ENCODE measurements around the gene P4HTM.
A peak's percentile ranks its signal among the peaks of the same experiment; 100 is the strongest.
"Not testable (repeated sequence)": the region's sequence is repeated elsewhere in the genome, so short reads cannot be mapped to it uniquely, and the experiment has no call there.

P4HTM gene

DNA sequence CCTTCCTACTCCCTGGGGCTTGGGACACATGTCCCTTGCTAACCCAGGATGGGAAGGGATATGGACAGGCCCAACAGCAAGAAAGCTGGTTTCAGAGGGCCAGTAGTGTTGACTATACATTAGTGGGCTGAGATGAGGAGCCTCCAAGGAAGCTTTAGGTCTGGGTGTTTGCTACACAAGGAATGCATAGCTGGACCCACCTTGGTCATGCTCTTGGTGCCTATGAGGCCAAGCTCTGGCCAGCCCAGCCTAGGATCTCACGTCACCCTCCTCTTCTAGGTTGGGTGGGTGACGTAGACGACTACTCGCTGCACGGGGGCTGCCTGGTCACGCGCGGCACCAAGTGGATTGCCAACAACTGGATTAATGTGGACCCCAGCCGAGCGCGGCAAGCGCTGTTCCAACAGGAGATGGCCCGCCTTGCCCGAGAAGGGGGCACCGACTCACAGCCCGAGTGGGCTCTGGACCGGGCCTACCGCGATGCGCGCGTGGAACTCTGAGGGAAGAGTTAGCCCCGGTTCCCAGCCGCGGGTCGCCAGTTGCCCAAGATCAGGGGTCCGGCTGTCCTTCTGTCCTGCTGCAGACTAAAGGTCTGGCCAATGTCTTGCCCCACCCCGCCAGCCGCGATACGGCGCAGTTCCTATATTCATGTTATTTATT is 16.5 kb downstream of the P4HTM start:
- peak overlapping the region; percentile 77 for H2AFZ ChIP-seq (ENCODE audit: low read depth, low read length)
- DNase-seq (no peak), ATAC-seq (ENCODE audit: insufficient read depth, low read depth) (no peak)
- peak overlapping the region; percentile 98 for H3K9ac ChIP-seq (ENCODE audit: low read depth, low read length)
- H3K4me1 ChIP-seq (ENCODE audit: insufficient read depth, low read length): peaks cover 35% of the 10 kb centered on the region
- no peaks in the 10 kb centered on the region for H3K9me3 ChIP-seq (ENCODE audit: insufficient read depth, low read length, severe bottlenecking)
- H3K27ac ChIP-seq (ENCODE audit: low read length): peak overlapping the region; percentile 71
- peaks cover 17% of the 10 kb centered on the region for H3K36me3 ChIP-seq (ENCODE audit: insufficient read depth, low read length)
- peak overlapping the region; percentile 69 to 86; a peak in 3 of 4 replicates for H3K4me3 ChIP-seq (ENCODE audit: low read depth in 1 of 2, low read length in 2 of 2)
- H3K27me3 ChIP-seq (ENCODE audit: insufficient read depth, low read length, poor library complexity): no peaks in the 10 kb centered on the region
- TF ChIP-seq, protein P1, sequence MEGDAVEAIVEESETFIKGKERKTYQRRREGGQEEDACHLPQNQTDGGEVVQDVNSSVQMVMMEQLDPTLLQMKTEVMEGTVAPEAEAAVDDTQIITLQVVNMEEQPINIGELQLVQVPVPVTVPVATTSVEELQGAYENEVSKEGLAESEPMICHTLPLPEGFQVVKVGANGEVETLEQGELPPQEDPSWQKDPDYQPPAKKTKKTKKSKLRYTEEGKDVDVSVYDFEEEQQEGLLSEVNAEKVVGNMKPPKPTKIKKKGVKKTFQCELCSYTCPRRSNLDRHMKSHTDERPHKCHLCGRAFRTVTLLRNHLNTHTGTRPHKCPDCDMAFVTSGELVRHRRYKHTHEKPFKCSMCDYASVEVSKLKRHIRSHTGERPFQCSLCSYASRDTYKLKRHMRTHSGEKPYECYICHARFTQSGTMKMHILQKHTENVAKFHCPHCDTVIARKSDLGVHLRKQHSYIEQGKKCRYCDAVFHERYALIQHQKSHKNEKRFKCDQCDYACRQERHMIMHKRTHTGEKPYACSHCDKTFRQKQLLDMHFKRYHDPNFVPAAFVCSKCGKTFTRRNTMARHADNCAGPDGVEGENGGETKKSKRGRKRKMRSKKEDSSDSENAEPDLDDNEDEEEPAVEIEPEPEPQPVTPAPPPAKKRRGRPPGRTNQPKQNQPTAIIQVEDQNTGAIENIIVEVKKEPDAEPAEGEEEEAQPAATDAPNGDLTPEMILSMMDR (IDR thresholded peaks at IDR 0.05; ENCODE audit: borderline replicate concordance, extremely low read depth, low read length, poor library complexity, severe bottlenecking): no peak
- TF ChIP-seq EZH2 (IDR thresholded peaks at IDR 0.05; ENCODE audit: borderline replicate concordance, low read depth, low read length, severe bottlenecking): no peak
- peaks cover 34% of the 10 kb centered on the region for H4K20me1 ChIP-seq (ENCODE audit: insufficient read depth, low read length)
- H3K4me2 ChIP-seq (ENCODE audit: insufficient read depth, low read length): peak overlapping the region; percentile 75
- peaks cover 41% of the 10 kb centered on the region for H3K79me2 ChIP-seq (ENCODE audit: insufficient read depth, low read length)

DNA sequence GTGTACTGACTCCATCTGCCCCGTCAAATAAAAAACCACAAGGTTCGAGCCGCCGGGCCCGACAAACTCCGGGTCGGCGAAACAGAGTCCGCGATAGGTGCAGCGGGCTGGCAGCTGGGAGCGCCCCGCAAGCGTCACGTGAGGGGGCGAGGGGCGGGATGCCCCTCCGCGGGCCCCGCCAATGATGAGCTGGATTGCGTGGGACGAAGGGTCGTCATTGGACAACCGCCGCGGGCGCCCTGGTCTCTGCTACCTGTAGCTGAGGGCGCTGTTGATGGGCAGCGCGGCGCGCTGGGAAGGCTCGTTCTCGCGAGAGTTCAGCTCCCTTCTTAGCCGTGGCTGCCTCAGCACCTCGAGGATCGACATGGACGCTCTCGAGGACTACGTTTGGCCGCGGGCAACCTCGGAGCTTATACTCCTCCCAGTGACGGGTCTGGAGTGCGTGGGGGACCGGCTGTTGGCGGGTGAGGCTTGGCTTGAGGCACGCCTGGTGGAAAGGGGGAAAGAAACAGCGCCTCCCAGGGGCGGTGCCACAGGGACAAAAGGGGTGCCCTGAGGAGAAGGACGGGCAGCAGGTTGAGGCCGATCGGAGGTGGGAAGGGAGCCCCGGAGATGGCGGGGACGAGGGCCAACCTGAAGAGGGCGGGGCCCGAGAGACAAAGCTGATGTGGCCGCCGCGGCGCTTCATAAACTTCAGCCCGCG is 17.2 kb downstream of the P4HTM start, which contains the start of gene WDR6:
Gene WDR6, plus strand, starts transcription at position 324 of the 703 bp plus-strand sequence. Its CDS starts 41 bp downstream, at position 365.
- Histone ChIP-seq H3K4me3 (ENCODE audit: low read depth in 1 of 2, low read length in 2 of 2) (peak within 1 kb of the TSS; percentile 69 to 86; a peak in 3 of 4 replicates), H3K4me2 (ENCODE audit: insufficient read depth, low read length) (peak within 1 kb of the TSS; percentile 75), H4K20me1 (ENCODE audit: insufficient read depth, low read length) (peaks cover 41% of the 10 kb centered on the region), H3K9me3 (ENCODE audit: insufficient read depth, low read length, severe bottlenecking) (no peaks in the 10 kb centered on the region), H3K27ac (ENCODE audit: low read length) (peak within 1 kb of the TSS; percentile 99), H3K4me1 (ENCODE audit: insufficient read depth, low read length) (peaks cover 35% of the 10 kb centered on the region), H3K79me2 (ENCODE audit: insufficient read depth, low read length) (peaks cover 48% of the 10 kb centered on the region), H3K9ac (ENCODE audit: low read depth, low read length) (peak within 1 kb of the TSS; percentile 98), H3K36me3 (ENCODE audit: insufficient read depth, low read length) (peaks cover 24% of the 10 kb centered on the region), H3K27me3 (ENCODE audit: insufficient read depth, low read length, poor library complexity) (no peaks in the 10 kb centered on the region), H2AFZ (ENCODE audit: low read depth, low read length) (peak within 1 kb of the TSS; percentile 93)
- peak; percentile 91 for ATAC-seq (ENCODE audit: insufficient read depth, low read depth)
- TF ChIP-seq, protein P1 (IDR thresholded peaks at IDR 0.05; ENCODE audit: borderline replicate concordance, extremely low read depth, low read length, poor library complexity, severe bottlenecking): peak; percentile 68
- TF ChIP-seq EZH2 (IDR thresholded peaks at IDR 0.05; ENCODE audit: borderline replicate concordance, low read depth, low read length, severe bottlenecking): no peak
- DNase-seq: peak; percentile 98

DNA sequence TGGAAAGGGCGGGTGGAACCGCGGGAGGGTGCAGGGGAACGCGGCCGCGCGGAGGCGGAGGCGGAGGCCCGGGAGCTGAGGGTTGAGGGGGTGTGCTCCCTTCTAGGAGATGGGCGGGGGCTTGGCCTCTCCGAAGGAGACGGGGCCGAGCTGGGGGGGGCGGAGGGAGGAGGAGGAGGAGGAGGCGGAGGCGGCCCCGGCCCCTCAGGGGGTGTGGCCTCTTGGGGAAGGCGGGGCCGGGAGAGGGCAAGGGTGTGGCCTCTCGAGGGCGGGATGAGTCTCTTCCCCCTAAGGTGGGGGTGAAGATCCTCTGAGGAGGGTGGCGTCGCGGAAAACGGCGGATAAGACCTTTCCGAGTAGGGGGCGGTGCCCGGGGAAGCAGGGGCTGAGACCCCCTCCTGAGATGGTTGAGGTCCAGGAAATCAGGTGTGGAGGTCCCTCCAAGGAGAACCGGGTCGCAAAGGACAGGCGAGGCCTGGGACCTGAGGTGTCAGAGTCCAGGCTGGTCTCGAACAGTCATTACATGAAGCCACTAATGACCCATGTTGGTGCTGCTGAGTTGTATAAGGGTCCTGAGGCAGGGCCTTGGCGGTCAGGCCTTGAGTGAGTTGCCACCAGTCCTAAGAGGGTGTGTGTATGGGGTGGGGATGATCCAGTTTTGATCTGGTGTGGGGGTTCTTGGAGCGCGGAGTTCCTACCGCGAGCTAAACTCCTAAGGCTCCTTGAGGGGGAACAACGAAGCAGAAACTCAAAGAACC is 17.9 kb downstream of the P4HTM start:
- peaks cover 48% of the 10 kb centered on the region for H4K20me1 ChIP-seq (ENCODE audit: insufficient read depth, low read length)
- H3K27ac ChIP-seq (ENCODE audit: low read length): peak overlapping the region; percentile 99
- peak; percentile 94 for DNase-seq
- peak overlapping the region; percentile 69 to 86; a peak in 3 of 4 replicates for H3K4me3 ChIP-seq (ENCODE audit: low read depth in 1 of 2, low read length in 2 of 2)
- peak overlapping the region; percentile 93 for H2AFZ ChIP-seq (ENCODE audit: low read depth, low read length)
- peaks cover 35% of the 10 kb centered on the region for H3K4me1 ChIP-seq (ENCODE audit: insufficient read depth, low read length)
- peaks cover 55% of the 10 kb centered on the region for H3K79me2 ChIP-seq (ENCODE audit: insufficient read depth, low read length)
- TF ChIP-seq EZH2 (IDR thresholded peaks at IDR 0.05; ENCODE audit: borderline replicate concordance, low read depth, low read length, severe bottlenecking): no peak
- TF ChIP-seq, protein P1 (IDR thresholded peaks at IDR 0.05; ENCODE audit: borderline replicate concordance, extremely low read depth, low read length, poor library complexity, severe bottlenecking): no peak
- H3K4me2 ChIP-seq (ENCODE audit: insufficient read depth, low read length): peak overlapping the region; percentile 75
- ATAC-seq (ENCODE audit: insufficient read depth, low read depth): peak; percentile 71
- H3K27me3 ChIP-seq (ENCODE audit: insufficient read depth, low read length, poor library complexity): no peaks in the 10 kb centered on the region
- peak overlapping the region; percentile 98 for H3K9ac ChIP-seq (ENCODE audit: low read depth, low read length)
- H3K9me3 ChIP-seq (ENCODE audit: insufficient read depth, low read length, severe bottlenecking): no peaks in the 10 kb centered on the region
- peaks cover 32% of the 10 kb centered on the region for H3K36me3 ChIP-seq (ENCODE audit: insufficient read depth, low read length)

DNA sequence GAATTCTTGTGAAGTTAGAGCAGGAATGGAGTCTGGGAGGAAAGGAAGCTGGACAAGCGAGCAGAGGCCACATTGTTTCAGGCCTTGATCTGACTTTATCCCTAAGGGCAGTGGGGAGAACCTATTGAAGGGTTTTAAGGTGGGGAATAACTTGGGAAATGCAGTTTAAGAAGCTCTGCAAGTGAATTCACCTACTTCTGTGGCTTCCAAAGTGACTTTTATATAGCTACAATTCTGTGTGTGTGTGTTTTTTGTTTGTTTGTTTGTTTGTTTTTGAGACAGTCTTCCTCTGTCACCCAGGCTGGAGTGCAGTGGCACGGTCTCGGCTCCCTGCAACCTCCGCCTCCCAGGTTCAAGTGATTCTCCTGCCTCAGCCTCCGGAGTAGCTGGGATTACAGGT is 18.6 kb downstream of the P4HTM start:
- peak overlapping the region; percentile 75 for H3K4me2 ChIP-seq (ENCODE audit: insufficient read depth, low read length)
- H3K4me3 ChIP-seq (ENCODE audit: low read depth in 1 of 2, low read length in 2 of 2): peak overlapping the region; percentile 69 to 86; a peak in 3 of 4 replicates
- H3K4me1 ChIP-seq (ENCODE audit: insufficient read depth, low read length): peaks cover 35% of the 10 kb centered on the region
- peaks cover 55% of the 10 kb centered on the region for H4K20me1 ChIP-seq (ENCODE audit: insufficient read depth, low read length)
- ATAC-seq (ENCODE audit: insufficient read depth, low read depth); DNase-seq; H3K27me3 ChIP-seq (ENCODE audit: insufficient read depth, low read length, poor library complexity); H2AFZ ChIP-seq (ENCODE audit: low read depth, low read length); H3K9me3 ChIP-seq (ENCODE audit: insufficient read depth, low read length, severe bottlenecking): not testable (repeated sequence)
- H3K27ac ChIP-seq (ENCODE audit: low read length): peak overlapping the region; percentile 64; the same call in 1 of the 2 replicates
- H3K79me2 ChIP-seq (ENCODE audit: insufficient read depth, low read length): peaks cover 62% of the 10 kb centered on the region
- H3K36me3 ChIP-seq (ENCODE audit: insufficient read depth, low read length): peaks cover 38% of the 10 kb centered on the region
- H3K9ac ChIP-seq (ENCODE audit: low read depth, low read length): peak overlapping the region; percentile 98

Measured in DND-41 (cell line).